ENCODE measurements around the gene DICER1.
"Not testable (repeated sequence)": the region's sequence is repeated elsewhere in the genome, so short reads cannot be mapped to it uniquely, and the experiment has no call there.

Gene DICER1

GRCh38 chr14:95185033-95185766 lies 27.9 kb upstream of the DICER1 start:
- DNase-seq: no peak

- no peak for DNase-seq
Observed at GRCh38 chr14:95184413-95184790, 27.1 kb upstream of the DICER1 start.

GRCh38 chr14:95183532-95184412 lies 26.4 kb upstream of the DICER1 start:
- DNase-seq: no peak

- no peak for DNase-seq
Observed at GRCh38 chr14:95183082-95183481, 25.8 kb upstream of the DICER1 start.

GRCh38 chr14:95182379-95182778 lies 25.1 kb upstream of the DICER1 start:
- DNase-seq: no peak

DNA sequence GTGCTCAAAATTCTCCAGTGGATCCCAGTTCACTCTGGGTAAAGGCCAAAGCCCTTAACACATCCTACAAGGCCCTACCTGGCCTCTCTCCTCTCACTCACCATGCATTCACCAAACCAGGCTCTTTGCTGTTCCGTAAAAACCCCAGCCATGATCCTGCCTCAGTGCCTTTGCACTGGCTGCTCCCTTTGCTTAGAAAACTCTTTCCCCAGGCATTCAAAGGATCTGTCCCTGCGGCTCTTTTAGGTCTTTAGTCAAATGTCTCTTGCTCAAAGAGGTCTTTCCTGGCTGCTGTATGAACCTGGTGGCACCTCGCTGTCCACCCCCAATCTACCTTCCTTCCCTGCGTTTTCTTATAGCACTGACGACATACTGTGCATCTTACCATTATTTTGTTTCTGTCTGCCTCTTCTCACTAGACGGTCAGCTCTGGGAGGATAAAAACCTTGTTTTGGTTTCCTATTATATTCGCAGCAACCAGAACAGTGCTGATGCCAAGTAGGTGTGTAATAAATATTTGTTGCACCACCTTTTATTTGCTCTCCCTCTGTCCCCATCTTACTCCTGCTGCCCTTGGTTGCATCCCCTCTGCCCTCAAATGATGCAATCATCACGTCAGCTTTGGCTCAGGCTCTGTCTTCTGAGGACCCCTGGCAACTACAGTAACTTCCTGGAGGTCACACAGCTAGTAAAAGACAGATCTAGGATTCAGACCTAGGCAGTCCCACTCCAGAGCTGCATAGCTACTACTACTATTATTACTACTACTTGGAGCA lies 23.8 kb upstream of the DICER1 start:
- no peak for DNase-seq

GRCh38 chr14:95175670-95176069 lies 18.3 kb upstream of the DICER1 start:
- DNase-seq: not testable (repeated sequence)

DNA sequence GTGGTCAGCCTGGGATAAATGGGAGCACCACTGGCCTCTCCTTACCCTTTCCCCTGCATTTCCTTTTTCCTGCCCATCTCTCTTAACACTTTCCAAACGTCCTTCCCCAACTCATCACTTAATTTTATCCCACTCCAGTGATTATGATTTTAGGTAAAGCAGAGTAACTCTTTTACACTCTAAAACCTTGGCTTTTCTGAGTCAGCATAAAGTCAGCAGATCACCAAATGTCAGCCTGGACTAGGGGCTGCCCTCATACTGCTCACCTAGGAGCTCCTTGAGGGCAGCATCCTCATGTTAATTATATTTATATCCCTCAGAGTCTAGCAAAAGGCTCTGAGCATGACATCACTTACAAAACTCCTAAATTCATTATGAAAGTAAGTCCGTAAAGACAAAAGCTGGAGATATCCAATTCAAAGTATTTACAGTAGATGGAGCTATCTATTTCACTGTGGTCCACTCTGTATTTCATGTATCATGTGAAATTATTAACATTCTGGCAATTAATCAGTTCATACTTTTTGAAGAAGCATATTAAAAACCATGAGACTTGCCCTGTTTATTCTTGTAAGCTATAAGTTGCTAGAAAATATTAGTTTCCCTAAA lies 17.0 kb upstream of the DICER1 start:
- no peak for DNase-seq

GRCh38 chr14:95173518-95173917 lies 16.2 kb upstream of the DICER1 start:
- DNase-seq: no peak

GRCh38 chr14:95167177-95167576 lies 9.8 kb upstream of the DICER1 start:
- no peak for DNase-seq

DNA sequence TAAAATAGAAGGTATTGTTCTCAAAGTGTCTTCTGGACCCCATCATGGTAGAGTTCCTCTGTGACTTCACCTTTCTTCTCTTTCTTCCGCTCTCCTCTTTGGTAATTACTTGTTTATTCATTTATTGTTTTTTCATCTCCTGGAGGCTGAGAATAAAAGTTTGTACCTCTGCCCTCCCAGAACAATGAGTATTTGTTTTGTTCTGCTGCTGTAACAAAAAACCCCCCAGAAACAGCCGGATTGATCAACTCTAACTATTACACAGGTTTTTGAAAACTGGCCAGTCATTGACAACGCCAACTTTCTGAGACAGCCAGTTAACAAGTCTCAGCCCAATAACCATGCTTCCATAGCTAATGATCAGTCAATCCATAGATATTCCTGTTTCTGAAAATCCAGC lies 8.2 kb upstream of the DICER1 start:
- no peak for DNase-seq

DNA sequence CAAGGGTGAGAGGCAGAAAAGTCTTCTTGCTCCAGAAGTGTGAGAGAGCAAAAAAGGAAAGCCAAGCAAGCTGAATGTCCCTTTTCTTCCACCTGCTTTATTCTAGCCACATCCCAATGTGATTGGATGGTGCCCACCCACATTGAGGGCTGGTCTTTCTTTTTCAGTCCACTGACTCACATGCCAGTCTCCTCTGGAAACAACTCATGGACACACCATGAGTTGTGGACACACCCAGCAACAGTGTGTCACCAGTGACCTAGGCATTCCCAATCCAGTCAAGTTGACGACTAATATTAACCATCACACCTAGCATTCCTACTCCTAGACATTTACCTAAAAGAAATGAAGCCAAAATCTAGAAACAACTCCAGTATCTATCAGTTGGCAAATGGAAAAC lies 7.2 kb upstream of the DICER1 start:
- no peak for DNase-seq

DNA sequence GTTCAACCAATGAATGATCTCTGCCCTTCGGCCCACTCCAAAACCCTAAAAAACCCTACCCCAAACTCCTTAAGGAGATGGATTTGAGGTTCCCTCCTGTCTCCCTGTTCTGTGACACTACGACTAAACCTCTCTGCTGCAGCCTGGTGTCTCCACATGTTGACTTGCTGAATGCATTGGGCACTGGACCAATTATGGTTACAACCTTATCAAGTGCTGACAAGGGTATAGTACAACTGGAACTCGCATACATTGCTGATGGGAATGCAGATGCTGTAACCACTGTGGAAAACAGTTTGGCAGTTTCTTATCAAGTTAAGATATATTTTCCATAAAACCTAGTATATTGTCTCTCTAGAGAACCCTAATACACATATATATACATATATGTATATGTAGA lies 6.3 kb upstream of the DICER1 start:
- DNase-seq: no peak

DNA sequence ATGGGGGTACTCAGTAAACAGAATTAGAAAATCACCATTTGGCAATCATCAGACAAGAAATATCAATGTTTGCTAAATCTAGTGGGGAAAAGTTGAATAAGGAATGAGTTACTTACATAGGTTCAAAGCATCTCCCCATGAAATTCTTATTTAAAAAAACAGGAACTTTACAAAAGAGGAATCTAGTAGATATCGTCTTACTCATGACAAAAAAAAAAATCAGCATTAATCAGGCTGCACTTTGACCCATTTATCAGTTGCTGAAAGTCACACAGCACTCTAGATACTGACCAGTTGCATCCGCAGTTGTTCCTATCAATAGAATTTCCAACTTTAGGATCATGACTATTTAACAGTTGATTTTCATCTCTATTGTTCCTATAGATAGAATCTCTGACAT lies 5.8 kb upstream of the DICER1 start:
- no peak for DNase-seq

DNA sequence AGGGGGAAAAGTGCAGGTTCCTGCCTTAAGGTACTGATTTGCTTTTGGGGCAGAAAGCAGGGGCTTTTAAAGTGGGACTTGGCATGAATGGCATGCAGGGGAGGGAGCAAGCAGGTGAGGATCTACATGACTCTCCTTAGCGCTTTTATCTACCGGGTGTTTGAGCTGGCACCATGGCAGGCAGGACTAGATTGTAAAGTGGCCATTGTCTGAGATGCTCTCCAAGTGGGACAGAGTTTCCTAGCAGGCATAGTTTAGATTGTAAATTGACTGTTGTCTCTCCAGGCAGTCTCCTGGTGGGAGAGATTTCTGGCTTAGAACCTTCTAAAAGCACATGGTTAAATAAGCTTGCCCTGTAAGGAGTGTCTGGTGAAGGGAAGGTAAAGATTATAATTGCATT lies 5.3 kb upstream of the DICER1 start:
- DNase-seq: no peak

- no peak for DNase-seq
Observed at GRCh38 chr14:95157048-95157326, 342 bp downstream of the DICER1 start.

- peak; percentile 25 for DNase-seq
Observed at GRCh38 chr14:95156161-95157047, 925 bp downstream of the DICER1 start.

DNA sequence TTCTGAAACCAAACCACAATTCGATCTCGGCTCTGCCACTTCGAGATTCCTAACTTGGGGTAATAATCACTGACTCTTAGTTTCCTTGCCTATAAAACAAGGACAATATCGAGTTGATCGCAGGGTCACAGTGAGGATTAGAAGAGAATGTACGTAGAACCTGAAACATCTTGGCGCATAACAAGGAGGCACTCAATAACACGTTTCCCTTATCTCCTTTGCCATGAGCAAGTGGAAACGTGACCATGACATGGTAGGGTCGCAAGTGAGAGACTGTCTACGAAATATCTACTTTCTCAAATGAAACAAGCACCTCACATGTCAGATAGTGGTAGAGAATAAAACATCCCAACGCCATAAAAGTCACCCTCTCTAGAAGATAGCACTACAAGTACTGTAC lies 2.3 kb downstream of the DICER1 start:
- no peak for DNase-seq

DNA sequence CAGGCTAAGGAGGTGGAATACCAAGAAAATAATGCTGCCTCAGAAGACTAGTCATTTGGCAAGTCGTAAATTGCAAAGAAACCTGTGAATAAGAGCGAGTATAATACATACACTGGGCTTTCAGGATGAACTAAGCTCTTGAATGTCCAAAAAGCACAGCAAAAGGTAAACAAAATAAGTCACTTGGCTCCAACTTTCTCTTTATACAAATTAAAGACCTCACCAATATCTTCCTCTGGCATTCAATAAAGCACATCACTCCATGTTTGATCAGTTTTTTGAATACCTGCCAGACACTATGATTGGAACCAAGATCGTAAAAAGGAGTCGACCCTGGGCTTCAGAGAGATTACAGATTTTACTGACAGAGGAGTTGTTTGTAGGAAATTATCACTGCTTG lies 3.5 kb downstream of the DICER1 start:
- DNase-seq: no peak

GRCh38 chr14:95151561-95151960 lies 5.8 kb downstream of the DICER1 start:
- DNase-seq: no peak

DNA sequence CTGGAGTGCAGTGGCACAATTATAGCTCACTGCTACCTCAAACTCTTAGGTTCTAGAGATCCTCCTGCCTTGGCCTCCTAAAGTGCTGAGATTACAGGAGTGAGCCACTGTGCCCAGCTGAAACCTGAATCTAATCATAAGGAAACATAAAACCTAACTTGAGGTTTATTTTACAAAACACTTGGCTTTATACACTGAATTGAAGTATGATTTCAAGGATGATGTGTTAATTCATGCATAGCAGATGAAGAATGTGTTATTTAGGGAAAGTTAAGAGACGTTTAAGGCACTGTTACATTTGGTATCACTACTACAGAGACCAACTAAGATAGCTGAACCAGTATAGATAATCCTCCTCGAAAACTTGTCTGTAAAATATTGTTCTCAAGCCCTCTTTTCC lies 6.4 kb downstream of the DICER1 start:
- no peak for DNase-seq

- no peak for DNase-seq
Observed at GRCh38 chr14:95149441-95149840, 7.9 kb downstream of the DICER1 start.
